Left renal pelvis (tissue), 4 donors: ENCODE results near the gene NADSYN1. TPM values are rescaled to one million over a fixed set of nuclear protein-coding genes. Genes with fewer than 3 reads are reported as not detected.

ENCODE experiments used
- DNase-seq, 4 donors: peaks; one replicate each; pipeline ENCODE4 v3.0.0-alpha.2; 2013; ENCODE audit warnings: low read depth in 4 of 4, low spot score in 3 of 4
- polyA plus RNA-seq, 4 donors: library from polyadenylated mRNA; unstranded; fragments of 120-200 nt; gene quantifications; one replicate each; pipeline ENCODE4 v1.2.1, GENCODE V29; 2013; ENCODE audit not compliant: insufficient read length in 4 of 4

The NADSYN1 gene
- polyA plus RNA-seq, 4 donors: 27.3 to 63.3 (median 37.5) TPM

DNA sequence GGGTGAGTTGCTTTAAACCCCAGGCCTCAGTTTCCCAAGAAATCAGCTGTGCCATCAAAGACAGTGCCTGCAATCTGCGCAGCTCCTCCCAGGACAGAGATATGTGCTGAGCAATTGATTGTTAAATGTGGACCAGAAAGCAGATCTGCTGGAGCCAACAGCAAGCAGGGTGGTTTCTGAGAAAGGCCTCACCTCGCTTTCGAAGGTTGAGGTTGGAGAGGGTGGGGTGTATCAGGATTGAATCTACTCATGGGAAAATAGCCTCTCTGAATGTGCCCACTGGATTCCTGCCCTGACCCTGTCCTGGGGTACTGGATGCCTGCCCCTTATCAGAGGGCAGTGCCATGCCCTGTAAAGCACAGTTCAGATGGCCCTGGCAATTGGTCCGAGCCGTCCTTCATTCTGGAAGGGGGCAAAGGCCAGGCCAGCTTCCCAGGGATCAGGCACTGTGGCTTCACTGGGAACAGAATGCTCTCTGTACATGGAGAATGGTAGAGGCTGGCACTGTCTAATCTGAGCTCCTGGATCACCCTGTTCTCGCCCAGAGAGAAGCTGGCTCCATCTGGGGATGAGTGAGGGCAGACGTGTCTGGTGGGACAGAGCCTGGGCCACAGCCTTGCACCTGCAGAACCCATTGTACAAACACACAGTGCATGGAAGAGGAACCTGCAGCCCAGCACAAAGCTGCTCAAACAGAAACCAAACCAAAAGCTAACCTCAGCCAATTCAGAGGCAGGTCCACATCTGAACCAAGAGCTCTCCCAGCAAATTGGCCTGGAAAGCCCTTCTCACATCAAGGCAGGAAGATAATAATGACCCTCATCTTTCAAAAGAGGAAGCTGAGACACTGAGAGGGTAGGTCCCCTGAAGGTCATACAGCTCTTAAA, 20.0 kb upstream of the NADSYN1 start:
- no peak for DNase-seq

DNA sequence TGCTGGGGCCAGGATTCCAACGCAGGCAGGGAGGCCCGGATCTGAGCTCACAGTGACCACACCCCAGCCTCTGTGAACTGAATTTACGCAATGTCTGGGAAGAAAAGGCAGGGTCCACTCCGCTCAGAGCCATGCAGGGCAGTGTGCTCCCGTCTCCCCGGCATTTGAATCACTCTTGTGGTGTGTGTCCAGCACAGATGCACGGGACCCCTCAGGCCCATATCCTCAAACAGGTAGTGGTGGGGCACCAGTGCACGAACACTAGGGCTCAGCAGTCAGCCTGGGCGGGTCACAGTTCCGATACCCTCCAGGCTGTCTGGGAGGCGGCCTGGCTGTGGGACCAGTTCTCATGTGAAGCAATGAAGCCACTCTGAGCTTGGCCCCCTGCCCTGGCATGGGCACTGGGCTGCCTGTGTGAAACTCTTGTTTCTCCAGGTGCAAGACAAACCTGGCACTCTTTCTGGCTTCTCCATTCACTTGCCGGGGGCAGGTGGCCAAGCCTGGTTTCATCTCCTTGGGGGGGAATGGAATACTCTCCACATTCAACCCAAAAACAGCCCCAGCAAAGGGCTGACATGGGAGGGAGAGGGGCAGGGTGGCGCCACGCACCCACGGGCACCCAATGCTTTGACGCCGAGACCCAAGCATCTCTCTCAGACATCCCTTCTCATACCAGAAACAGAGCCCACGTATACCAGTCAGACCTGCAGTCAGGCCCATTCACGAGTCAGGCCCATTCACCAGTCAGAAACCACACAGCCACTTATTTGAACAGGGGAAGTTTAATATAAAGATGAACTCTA, 19.2 kb upstream of the NADSYN1 start:
- no peak for DNase-seq

DNA sequence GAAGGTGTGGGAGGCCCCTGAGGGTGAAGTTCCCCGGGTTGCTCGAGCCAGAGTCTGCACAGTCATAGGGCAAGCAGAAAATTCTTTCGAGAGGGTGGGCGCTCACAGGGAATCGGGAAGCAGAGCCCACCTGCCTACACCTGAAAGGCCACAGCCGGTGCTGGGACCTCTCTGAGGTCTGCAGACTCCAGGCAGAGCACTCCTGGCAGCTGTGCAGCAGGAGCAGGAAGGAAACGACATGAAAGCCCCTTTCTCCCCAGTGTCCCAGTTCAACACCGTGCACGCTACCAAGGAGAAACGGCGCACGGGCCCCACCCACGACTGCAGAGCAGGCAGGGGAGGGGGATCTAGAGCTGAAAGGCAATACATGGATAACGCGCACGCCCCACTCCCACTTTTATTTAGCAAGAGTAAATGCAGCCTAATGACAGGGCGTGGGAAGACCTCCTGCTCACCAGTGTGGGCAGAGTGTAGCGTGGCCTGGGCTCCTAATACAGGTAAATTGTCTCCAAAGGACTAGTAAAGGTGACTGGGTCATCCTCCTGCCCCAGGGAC, 18.4 kb upstream of the NADSYN1 start:
- DNase-seq: no peak

DNA sequence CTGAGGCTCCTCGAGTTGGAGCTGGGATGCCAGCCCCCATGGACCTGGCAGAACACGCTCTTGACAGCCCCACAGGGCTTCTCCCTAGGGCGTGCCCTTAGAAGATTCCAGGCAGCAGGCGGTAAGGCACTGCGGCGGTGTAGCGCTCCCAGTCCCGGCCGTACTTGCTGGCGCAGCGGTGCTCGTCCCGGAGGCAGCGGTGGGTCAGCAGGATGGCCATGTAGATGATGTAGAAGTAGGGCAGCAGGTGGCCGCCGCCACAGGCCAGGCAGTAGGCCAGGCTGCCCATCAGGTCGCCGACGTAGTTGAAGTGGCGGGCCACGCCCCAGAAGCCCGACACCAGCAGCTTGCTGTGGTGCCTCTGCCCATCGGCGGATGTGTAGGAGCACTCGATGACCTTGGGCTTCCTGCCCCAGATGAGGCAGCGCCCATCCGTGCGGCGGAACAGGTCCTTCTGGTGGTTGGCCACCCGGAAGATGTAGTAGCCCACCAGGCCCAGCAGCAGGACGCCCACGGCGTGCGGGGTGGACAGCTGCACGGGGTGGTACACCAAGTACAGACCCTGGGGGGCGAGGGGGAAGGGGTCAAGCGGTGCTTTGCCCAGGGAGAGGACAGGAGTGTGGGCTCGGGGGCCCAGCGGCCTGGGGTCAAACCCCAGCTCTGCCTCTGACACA, 17.6 kb upstream of the NADSYN1 start:
- no peak for DNase-seq

DNA sequence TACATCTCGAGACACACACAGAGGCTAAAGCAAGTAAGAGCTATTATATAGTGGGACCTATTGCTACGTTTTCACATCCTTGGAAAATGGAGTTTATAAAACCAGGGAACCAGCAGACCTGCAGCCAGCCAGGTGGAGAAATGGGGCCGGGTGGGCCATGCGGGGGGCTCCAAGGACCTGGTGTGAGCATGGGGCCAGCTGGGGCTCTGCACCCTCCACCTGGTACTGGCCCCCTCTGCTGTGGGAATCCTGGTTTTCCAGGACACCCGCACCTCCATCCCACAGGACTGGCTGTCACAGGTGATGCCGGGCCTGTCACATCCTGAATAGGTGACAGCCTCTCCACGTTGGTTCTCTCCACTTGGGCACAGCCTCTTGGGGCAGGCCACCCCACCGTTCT, 16.1 kb upstream of the NADSYN1 start:
- DNase-seq: no peak

DNA sequence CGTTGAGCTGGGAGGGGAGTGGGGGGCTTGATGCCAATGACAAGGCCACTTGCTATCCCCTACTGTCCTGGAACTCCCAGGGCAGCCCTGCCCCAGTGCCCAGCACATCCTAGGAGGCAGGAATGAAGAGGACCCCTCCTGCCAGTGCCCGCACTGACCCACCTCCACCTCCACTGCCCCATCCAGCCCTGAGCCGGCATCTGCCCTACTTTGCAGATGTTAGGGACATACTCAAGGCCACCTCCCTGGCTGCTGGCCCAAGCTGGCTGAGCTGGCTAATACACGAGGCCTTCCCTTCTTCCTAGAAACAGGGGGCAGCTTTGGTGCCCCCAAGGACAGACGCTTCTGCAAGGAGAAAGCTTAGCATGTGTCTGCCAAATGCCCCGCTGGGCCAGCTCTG, 15.6 kb upstream of the NADSYN1 start:
- no peak for DNase-seq

DNA sequence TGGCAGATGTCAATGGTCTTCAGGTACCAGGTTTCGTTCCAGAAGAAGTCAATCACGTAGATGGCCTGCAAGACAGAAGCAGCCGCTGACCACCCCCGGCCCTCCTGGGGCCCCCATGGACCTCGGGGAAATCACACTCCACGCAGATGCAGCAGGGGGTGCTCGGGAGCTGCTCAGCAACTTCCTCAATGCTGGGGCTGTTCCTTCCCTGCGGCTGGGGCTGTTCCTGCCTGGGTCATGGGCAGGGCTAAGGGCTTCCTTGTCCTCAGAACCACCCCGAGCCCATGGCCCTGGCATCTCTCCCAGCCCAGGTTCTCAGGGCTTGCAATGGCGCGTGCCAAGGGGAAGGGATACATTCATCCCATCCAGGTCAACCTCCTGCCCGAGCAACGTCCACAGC, 15.1 kb upstream of the NADSYN1 start:
- DNase-seq: no peak

DNA sequence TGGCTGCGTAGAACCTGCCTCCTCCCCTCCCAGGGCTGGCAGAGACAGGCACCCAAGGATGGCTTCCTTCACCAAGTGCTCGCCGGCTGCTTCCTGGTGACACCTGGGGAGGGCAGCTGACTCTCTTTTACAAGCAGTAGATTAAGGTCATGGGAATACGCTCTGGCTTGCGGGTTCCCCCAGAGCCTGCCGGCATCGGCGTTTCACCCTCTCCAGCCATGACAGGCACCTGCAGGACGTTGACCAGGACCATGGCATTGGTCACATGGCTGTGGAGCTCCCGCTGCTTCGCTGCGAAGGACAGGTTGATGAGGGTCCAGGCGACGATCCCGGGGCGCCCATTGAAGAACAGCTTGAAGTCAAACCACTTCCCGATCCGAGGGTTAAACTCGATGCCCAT, 14.4 kb upstream of the NADSYN1 start:
- no peak for DNase-seq

DNA sequence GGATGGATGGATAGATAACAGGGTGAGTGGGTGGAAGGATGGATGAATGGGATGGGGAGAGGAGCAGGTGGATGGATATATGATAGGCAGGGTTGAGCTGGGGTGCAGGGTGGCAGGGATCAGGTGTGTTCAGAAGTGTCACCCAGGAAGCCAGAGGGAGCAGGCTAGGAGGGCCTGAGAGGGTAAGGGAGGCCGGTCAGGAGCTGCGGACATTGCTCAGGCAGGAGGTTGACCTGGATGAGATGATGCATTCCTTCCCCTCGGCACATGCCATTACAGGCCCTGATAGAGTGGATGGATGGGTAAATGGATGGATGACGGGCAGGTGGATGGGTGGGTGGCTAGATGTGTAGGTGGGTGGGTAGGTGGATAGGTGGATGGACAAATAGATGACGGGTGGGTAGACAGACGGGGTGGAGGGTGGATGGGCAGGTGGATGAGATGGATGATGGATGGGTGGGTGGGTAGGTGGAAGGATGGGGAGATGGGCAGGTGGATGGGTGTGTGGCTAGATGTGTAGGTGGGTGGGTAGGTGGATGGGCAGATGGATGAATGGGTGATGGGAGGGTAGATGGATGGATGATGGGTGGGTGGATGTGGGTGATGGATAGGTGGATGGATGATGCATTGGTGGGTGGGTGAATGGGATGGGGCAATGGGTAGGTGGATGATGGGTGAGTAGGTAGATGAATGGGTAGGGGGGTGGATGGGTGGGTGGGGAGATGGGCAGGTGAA, 12.8 kb upstream of the NADSYN1 start:
- no peak for DNase-seq

DNA sequence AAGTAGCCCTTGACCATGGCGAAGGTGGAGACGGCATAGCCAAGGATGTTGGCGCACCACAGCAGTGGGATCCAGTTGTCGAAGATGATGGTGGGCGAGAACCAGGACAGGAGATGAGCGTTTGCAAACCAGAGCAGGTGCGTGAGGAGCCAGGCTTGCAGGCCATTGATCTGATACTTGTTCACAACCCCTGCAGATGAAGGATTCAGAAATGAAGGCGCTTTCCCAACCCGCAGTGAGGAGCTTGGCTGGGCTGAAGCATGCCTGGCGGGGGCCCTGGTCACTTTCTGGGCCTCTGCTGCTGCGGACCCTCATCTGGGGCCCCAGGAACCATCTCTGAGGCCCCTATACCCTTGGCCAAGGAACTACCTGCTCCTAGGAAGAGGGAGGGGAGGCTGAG, 11.8 kb upstream of the NADSYN1 start:
- no peak for DNase-seq

DNA sequence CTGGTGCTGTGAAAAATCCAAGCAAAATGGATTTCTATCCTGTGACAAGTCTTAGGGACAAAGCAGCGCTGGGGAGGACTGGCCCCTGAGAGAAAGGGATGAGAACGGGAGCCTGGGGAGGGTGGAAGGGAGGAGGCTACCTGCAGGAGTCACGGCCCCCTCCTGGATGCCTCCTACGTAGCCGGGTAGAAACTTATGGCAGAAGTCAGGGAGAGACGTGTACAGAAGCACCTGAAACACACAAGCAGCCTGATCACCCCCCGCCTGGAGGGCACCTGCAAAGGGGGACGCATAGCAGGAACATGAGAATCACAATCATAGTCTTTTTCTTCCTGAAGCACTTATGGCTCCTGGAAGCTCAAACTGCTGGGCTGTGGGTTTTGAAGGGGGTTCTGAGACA, 10.9 kb upstream of the NADSYN1 start:
- no peak for DNase-seq

DNA sequence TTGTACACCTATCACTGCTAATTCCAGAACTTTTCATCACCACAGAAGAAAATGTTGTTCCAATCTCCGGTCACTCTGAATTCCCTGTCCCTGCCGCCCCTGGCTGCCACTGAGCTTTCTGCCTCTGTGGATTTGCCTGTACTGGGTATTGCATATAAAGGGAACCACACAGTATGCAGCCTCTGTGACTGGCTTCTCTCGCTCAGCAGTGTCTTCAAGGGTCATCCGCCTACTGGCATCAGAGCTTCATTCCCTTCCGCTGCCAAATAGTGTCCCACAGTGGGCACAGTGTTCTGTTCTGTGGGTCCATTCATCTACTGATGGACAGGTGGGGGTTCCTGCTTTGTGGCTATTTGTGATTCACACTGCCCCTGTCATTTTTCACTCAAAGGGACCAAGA, 10.1 kb upstream of the NADSYN1 start:
- DNase-seq: no peak

DNA sequence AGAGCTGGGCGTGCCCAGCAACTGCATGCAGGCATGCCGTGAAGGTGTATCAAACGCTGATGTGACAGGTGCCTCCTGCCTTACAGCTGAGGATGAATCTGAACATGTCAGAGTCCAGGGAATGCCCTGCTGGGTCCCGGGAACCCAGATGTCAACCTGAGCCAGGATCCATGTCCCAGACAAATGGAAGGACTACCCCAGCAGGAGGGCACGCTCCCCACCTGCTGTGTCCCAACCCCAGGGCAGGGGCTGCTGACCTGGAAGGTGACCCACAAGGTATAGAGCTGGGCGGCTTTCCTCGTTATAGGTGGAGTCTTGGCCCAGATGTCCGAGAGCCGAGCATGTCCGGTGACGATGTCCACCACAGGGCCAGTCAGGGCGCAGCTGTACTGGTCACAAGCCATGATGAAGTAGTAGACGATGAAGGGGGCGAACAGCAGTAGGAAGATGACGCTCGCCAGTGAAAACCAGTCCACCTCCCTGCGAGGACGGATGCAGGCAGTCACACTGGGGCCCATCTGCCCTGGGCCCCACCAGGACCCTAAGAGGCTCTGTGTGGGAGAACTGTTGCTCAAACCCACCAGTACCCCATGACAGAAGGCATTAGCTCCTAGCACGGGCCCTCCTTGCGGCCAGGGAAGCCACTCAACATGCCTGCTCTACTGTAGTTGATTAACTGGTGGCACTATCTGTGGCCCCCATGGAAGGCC, 9.1 kb upstream of the NADSYN1 start:
- no peak for DNase-seq

DNA sequence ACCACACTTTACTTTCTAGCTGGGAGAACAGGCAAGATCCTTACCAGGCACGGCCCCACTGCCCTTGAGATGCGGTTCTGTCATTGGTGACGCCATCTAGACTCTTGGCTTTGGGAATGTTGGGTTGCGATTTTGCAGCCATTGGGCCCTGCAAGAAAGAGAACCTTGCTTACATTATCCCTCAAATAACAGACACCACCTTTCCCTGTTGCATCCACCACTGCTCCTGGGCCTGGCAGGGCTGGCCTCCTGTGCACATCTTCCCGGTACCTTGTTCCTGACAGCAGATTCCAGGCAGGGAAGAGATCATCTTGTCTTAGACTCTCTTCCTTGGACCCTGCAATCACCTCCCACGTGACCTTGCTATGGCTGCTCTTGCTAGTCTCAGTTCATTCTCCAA, 8.2 kb upstream of the NADSYN1 start:
- DNase-seq: no peak

DNA sequence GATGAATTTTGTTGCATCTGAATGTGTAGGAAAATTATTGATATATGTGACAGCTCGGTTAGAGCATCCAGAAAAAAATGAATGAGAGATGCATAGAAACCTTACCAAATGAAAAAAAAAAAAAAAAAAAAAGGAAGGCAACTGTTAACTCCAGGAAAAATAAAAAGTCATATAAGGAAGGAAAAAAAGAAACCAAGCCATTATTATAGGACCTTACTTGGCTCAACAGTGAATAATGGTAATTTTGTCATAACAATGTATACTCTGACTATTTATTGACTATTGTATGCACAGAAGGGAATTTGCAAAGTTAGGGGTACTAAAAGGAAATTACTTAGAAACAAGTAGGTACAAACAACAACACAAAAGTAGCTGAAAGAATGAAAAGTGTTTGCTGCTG, 6.9 kb upstream of the NADSYN1 start:
- no peak for DNase-seq

DNA sequence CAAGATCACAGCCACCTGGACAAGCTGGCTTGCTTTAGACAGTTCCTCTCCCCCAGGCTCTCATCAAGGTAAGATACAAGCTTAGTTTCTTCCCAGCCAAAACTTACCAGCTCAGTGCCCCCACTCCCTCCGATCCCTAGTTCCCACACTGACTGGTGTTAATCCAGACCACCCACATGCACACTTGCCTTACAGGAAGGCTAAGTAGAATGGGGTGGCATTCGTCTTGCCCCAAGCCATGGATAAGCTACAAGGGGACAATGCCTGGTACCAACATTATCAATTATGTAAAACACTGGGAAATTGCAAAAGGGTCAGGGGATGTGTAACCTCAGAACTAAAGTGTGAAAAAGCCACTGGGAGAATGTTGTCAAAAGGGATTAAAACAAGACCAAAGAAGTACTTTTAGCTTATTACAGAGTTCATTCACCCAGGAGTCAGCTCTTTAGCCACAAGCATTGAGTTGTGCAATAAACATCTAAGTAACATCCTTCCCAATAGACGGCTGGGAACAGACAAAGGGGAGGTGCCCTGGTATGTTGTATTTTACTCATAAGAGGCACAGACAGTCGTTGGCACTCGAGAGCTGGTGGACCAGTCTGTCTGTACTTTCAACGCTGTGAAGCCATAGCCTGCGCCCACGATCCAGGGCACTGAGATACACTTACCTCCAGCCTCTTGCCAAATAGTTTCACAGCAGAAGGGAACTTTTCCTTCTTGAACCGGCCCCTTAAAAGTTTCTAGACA, 5.9 kb upstream of the NADSYN1 start:
- DNase-seq: no peak

DNA sequence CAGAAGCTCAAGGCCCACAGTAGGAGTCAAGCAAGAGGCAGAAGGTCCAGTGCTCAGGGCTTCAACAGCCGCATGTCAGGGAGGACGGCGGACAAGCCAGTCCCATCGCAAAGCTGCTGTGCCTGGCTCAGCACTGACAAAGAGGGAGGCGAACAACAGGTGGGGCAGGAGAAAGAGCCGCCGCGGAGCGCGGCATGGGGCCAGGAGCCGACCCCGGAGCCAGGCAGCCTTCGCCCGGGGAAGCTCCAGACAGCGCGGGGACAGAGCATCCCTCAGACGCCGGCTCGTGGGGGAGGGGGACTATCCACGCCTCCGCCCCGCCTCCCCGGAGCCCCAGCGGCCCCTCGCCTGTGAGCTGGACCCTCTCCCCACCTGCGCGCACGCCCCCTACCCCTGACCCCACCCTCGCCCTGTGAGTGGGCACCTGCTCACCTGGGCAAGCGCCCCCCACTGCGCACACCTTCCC, 5.2 kb upstream of the NADSYN1 start:
- no peak for DNase-seq

DNA sequence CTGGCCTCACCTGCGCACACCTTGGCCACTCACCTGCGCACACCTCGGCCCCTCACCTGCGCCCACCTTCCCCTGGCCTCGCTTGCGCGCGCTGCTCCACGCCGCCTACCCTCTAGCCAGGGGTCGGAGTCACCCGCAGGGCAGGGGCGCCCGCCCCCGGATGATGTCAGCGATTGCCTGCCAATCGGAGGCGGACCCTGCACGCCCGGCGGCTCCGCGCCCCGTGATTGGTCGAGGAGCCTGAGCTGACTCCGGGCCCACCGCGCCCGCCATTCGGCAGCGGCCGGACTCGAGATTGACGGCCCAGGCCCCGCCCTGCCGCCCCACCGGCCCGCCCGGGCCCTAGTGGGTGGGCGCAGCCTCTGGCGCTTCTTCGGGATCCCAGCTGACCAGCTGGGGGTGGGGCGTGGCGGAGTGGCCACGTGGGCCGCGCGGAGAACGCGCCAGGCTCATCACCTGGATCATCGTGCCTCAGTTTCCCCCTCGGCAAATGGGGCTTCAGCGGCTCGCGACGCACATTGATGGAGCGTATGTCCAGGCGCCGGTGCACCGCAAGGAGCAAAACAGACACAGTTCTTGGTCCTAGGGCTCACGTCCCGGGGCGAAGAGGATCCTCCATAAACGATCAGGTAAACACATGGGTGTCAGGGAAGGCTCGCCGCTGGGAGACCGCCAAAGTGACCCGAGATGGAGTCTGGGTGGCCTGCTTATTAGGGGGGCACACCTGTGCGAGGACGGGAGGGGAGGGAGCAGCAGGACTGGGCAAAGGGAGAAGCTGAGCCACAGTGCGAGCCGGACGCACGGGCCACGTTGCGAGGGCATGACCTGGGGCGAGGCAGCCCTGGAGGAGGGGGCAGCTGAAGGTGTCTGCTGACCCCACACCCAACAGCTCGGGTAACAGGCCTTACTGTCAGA, 4.5 kb upstream of the NADSYN1 start, which contains the start of gene DHCR7:
Gene DHCR7, minus strand, starts transcription at position 137 of the 915 bp plus-strand sequence. CDS start 3,441 bp downstream, outside the sequence.
- DNase-seq: peak; percentile 82 to 89 (median 84)
